NCI-H774 (cell line): ENCODE results near the gene NFKB1.
"Not testable (repeated sequence)": the region's sequence is repeated elsewhere in the genome, so short reads cannot be mapped to it uniquely, and the experiment has no call there.

Source experiments
- DNase-seq: peaks from one replicate; lab custom pipeline; 2025; lab: John Stamatoyannopoulos, UW

The NFKB1 gene

DNA sequence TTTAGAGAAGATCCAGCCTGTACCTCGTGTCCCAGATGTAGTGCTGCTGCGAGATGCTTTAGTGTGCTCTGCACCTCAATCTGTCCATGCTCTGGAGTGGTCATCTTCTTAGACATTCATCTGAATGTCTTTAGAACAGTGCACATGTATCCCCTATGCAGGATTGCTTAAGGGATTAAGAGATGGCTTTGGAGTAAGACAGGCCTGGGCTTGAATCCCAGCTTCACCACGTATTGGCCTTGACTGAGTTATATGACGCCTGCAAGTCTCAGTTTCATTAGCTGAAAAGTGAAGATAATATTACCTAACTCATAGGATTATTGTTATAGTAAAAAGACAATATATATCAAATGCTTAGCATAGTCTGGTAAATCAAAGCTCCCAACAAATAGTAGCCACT, 98.3 kb downstream of the NFKB1 start:
- DNase-seq = no peak

DNA sequence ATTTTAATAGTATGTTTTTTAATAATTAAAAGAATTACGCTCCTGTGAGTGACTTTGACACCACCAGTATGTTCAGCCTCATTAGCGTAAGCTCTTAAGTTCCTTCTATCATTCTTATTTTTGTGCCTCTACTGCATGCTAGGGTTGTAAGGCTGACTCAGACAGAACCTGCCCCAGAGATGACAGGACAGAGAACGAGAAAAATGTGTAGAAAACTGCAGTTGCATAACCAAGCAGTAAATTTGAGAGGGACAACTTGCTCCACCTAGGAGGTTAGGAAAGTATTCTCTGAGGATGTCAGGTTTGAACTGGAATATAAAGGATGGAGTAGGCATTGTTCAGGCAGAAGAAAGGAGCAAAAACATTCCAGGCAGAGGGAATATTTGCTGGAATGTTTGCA, 98.7 kb downstream of the NFKB1 start:
- DNase-seq = no peak

DNA sequence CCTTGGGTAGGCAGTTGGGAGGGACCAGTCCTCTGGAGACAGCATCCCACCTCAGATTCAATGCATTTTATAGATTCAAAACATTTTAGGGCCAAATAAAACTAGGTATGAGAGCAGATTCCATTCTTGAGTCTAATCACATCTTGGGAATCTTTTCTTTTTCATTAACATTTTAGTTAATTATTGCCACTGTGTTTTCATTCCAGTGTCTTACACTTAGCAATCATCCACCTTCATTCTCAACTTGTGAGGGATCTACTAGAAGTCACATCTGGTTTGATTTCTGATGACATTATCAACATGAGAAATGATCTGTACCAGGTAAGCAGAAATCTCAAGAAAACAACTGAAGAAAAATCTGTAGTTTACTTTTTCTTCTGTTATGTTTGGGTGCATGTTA, 99.5 kb downstream of the NFKB1 start:
- no peak for DNase-seq

DNA sequence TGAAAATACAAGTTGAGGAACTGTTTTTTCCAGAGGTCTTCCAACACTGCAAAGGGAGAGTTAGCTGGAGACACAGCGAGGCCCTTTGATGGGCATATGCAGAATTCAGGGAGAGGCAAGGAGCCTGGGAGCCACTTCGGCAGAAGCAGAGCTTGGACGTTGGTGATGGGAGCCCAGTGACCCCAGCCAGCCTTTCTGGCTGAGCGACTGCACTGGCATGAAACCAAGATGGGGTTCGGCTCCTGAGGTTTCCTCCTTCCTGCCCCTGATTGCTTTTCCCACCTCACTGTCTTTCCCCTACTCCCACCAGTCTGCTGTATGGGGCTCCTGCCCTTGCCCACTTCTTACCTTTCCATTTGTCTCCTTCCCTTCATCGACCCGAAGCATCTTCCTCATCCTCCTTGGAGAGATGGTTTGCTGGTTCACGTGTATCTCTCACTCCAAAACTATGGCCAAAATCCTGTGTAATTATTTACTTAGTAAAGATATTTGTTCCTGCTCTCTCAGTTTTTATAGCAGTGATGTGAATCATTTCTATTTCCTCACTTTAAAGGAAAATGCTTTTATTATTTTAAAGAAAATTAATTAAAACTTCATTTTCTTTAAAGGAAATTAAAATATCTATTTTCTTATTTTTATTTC, 100.5 kb downstream of the NFKB1 start:
- no peak for DNase-seq

DNA sequence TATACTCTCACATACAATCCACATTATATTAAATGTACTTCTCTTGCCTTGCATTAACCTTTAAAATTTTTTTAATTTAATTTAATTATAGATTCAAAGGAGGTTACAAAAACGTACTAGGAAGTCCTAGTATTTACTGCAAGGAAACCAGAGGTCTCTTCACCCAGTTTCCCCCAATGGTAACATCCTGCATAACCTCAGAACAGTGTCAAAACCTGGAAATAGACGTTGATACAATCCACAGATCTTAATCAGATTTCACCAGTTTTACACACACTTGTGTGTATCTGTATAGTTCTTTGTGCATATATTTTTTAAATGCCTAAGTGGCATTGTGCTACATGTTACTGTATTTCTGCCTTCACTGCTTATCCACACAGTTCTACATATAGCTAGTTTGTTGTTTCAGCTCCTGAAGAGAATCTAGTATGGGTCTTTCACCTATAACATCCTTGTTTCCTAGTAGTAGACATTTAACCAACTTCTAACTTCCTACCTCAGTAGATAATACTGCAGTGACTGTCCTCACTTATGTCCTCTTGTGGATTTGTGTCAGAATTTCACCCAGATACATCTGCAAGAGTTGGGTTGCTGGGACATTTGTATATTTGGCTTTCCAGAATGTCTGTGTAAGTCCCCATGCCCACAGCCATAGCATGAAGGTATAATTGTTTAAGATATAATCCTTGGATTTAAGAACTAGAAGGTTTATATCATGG, 103.2 kb downstream of the NFKB1 start:
- no peak for DNase-seq

- no peak for DNase-seq
These were observed 105.1 kb downstream of the NFKB1 start for GRCh38 chr4:102606261-102606660.

GRCh38 chr4:102606846-102607450, 105.8 kb downstream of the NFKB1 start:
- DNase-seq = no peak

DNA sequence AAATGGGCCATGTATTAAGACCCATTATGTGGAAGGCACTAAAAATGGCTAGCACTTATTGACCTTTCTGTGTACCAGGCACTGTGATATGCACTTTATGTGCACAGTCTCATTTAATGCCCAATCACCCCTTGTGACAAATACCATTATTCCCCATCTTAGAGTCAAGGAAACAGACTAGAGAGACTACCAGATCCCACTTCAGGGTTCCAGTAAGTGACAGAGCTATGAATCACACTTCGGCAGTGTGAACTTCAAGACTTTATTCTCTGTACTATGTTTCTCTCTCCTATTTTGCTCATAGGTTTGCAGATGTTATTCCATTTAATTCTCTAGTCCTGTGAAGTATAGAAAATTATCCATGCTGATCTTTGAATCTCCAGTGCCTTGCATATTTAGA, 107.0 kb downstream of the NFKB1 start:
- DNase-seq = no peak

- no peak for DNase-seq
These were observed 108.8 kb downstream of the NFKB1 start for GRCh38 chr4:102610007-102610406.

- no peak for DNase-seq
These were observed 109.3 kb downstream of the NFKB1 start for GRCh38 chr4:102610476-102610875.

GRCh38 chr4:102612210-102612609, 111.1 kb downstream of the NFKB1 start:
- DNase-seq = no peak

- DNase-seq = no peak
These were observed 111.7 kb downstream of the NFKB1 start for GRCh38 chr4:102612824-102613366.

GRCh38 chr4:102614801-102615200, 113.6 kb downstream of the NFKB1 start:
- no peak for DNase-seq

DNA sequence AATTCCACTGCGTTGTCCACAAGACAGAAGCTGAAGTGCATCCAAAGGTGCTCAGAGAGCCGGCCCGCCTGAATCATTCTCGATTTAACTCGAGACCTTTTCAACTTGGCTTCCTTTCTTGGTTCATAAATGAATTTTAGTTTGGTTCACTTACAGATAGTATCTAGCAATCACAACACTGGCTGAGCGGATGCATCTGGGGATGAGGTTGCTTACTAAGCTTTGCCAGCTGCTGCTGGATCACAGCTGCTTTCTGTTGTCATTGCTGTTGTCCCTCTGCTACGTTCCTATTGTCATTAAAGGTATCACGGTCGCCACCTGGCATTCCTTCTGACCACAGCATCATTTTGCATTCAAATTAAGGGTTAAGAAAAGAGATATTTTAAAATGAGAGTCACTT, 115.5 kb downstream of the NFKB1 start:
- DNase-seq = peak; percentile 17

DNA sequence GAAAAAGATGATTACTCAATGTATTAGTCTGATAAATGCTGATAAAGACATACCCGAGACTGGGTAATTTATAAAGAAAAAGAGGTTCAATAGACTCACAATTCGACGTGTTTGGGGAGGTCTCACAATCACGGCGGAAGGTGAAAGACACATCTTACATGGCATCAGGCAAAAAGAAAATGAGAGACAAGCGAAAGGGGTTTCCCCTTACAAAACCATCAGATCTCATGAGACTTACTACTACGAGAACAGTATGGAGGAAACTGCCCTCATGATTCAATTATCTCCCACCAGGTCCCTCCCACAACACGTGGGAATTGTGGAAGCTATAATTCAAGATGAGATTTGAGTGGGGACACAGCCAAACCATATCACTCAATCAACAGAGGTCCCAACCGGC, 117.9 kb downstream of the NFKB1 start:
- DNase-seq = not testable (repeated sequence)

DNA sequence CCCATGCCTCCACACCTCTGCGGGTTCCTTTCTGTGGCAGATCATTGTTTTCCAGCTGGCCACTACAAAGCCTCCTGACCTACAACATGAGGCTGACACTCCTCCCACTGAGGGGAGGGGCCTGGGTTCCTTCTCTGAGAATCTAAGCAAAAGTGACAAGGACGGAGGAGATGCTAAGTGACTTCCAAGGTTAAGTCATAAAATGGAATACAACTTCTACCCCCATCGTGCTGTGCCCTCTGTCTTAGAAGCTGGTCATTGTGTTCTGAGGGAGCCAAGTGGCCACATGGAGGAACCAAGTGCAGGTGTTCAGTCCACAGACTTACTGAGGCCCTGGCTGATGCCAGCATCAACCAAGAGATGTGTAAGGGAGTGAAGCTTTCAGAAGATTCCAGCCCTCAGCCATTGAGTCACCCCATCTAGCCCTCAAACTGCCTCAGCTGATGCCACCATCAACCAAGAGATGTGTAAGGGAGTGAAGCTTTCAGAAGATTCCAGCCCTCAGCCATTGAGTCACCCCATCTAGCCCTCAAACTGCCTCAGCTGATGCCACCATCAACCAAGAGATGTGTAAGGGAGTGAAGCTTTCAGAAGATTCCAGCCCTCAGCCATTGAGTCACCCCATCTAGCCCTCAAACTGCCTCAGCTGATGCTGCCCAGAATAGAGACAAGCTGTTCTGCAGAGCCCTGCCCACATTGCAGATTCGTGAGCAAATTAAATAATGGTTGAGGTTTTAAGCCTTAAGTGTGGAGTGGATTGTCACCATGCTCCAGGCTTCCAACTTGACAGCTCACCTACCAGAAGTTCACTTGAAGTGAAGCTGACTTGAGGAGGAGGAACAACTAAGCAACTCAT, 118.8 kb downstream of the NFKB1 start:
- not testable (repeated sequence) for DNase-seq

DNA sequence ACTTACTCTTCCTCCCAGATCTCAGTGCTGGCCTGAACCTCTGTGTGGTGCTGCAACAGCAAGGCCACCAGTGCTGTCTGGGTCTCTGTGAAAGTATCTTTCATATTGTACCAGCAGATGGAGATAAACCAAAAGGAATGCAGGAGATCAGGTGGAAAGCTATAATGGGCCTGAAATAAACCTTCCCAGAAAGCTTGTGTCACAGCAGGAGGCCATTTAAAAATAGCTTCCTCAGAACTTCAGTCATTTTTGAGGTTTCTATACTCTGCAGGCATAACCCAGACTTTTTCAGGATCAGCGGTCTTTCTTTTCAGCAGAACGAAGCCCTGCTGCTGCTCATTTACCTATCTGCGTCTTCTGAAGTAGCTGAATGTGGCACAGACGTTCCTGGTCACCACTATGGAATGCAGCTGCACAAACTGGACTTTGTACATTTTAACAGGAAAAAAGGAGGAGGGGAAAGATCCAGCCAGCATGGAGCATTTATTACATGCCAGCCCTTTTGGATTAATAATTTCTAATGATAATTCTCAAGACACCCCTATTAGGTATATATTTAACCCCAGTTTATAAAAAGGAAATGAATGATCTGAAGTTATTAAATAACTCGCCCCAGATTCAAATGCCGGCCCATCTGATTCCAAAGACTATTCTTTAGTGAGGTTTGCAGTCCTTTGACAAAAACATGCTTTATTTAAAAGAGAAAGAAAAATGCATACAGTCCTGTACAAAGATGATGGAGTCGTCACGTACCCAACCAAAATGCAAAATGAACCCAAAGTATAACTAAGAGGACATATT, 119.7 kb downstream of the NFKB1 start:
- DNase-seq = no peak

GRCh38 chr4:102623622-102624021, 122.5 kb downstream of the NFKB1 start:
- no peak for DNase-seq

DNA sequence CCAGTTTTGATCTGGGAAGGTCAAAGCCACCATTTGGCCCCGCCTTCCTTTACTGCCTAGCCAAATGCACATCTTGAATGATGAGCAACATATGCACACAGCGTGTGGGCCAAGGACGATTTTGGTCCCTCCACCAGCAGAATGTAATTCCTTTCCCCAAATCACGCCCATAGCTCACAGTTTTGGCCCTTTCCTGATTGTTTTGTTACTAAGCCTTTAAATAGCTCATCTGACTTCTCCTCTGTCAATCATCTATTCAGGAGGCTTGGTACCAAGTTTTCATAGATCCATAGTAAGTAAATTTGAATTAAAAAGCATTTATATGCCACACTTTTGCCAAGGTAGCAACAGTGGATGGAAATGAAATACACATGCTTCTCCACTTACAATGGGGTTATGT, 123.3 kb downstream of the NFKB1 start:
- DNase-seq = no peak

GRCh38 chr4:102625232-102625930, 124.2 kb downstream of the NFKB1 start:
- no peak for DNase-seq
